NCI-H2227 (cell line): ENCODE results near the gene NADSYN1.

ENCODE experiments used
- DNase-seq: peaks from one replicate; lab custom pipeline; 2025; ENCODE audit not compliant: unreplicated experiment; lab: John Stamatoyannopoulos, UW

The NADSYN1 gene

DNA sequence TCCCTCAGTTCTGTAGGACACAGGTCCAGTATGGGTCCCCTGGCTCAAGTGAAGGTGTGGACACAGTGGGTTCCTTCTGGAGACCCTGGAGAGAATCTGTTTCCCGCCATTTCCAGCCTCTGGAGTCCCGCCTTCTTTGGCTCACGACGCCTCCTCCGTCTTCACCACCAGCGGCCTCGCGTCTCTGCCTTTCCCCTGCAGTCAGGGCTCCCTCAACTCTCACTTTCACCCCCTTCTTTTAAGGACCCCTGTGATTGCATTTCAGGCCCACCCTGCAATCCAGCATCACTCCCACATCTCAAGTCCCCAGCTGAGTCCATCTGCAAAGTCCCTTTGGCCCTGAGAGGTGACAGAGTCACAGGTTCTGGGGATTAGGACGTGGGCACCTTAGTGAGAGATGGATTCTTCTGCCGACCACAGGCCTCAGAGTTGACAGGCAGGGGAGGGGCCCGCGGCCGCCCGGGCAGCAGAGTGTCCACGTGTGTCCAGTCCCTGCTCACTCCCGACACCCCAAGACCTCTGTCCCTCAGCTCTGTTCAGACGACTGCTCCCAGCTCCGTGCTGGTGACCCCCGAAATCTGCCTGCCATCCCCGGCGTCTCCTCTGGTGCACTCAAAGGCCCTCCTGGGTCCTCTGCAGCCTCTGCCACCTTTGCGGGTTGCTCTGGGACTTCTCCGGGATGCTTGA lies 37.2 kb downstream of the NADSYN1 start:
- no peak for DNase-seq

DNA sequence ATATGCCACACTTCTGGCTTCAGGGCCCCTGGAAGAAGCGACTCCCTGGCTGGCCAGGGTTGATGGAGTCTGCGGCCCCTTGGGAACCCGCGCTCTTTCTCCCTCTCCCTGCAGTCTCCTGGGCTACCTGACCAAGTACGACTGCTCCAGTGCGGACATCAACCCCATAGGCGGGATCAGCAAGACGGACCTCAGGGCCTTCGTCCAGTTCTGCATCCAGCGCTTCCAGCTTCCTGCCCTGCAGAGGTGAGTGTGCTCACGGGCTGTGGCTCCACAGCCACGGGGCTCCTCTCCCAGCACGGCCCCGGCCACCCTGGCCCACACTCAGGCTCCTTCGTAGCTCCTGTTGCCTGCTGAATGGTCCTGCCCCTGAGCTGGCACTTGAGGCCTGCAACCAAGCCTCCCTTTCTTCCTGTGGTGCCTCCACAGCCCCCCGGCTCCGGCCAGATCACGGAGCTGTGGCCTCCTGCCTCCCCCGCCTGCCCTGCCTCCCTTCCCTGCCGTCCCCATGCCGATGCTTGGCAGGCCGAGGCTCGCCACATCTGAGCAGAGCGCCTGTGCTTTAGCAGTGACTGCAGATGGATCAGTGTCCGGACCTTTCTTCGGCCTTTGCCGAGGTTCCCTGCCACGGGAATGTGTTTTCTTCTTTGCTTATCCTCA lies 37.9 kb downstream of the NADSYN1 start:
- DNase-seq = no peak

DNA sequence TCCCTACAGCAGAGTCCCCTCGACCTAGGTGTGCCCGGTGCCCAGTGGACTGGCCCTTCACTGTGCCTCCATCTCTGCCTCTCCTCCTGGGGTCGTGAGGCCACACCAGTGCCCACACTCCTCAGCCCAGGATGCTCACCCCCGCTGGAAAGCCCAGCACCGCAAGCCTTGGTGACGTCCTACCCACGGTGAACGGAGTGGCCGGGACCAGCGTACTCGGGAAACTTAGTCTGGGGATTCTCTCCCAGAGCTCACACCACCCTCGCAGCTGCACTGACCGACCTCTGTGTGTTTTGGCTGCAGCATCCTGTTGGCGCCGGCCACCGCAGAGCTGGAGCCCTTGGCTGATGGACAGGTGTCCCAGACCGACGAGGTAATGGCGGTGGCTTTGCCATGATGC lies 38.5 kb downstream of the NADSYN1 start:
- no peak for DNase-seq

DNA sequence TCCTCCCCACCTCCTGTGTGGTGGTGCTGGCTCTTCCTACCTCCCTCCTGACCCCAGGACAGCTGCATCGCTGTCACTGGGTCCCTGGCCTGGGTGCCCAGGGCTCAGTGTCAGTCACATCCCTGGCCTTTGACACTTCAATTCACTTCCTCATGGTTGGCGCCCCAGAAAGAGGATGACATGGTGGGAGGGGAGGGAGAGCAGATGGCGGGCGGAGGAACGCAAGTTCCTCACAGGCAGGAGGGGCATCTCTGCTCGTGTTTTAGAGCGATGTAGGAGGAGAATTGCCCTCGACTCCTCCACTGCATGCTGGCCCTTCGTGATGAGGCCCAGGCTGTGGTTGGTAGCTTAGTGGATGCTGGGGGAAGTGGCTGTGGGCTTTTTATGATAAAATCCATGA lies 38.9 kb downstream of the NADSYN1 start:
- DNase-seq = no peak

DNA sequence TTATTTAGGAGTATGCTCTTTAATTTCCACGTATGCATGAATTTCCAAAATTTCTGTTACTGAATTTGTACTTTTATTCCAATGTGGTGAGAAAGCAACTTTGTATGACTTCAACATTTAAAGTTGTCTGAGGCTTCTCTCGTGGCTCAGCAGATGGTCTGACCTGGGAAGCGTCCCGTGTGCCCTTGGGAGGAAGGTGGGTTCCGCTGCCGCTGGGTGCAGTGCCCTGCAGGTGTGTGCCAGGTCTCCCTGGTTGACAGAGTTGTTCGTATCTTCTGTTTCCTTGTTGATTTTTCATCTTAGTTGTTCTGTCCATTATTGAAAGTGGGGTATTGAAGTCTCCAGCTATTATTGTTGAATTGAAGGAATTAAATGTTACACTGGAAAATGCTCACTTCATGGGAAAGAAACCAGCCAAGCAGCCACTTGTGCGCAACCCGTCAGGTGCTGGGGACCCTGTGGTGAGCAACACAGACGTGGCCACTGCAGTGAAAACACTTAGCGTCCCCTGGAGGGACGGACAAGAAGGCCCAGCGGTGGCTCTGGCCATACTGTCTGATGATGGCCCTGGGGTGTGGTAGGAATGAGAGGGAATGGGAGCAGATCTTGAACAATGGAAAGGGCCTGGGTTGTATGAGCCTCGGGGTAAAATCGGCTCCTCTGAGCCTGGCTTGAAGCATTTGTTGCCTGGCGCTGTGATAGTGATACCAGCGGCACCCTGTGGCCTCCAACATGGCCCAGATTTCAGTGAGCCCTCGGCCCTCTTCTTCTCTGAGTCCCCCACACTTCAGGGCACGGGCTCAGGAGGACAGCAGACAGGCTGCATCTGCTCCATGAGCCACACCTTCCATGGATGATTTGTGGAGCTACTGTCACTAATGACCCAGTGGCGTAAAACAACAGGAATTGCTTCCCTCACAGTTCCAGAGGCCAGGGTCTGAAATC lies 42.6 kb downstream of the NADSYN1 start:
- DNase-seq = no peak

DNA sequence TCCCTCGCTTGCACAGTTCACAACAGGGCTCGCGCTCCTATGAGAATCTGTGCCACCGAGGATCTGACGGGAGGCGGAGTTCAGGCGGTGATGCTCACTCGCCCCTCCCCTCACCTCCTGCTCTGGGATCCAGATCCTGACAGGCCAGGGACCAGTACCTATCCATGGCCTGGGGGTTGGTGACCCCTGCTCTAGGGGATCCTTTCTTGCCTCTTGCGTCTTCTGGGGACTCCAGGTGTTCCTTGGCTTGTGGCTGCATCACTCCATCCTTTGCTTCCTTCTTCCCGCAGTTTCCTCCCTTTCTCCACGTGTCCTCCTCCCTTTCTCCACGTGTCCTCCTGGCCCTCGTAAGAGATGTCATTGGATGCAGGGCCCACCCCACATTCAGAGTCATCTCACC lies 43.4 kb downstream of the NADSYN1 start:
- no peak for DNase-seq

DNA sequence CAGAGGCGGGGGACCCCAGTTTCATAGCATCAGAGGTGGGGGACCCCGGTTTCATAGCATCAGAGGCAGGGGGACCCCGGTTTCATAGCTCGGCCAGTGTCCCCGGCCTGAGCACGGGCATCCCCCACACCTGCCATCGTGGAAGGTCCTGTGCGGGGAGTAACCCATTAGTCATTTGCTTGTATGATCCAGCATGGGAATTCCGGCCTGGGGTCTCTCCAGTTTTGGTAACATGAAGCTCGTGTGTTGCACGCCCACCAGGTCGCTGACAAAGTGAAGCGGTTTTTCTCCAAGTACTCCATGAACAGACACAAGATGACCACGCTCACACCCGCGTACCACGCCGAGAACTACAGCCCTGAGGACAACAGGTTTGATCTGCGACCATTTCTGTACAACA lies 45.1 kb downstream of the NADSYN1 start:
- no peak for DNase-seq

DNA sequence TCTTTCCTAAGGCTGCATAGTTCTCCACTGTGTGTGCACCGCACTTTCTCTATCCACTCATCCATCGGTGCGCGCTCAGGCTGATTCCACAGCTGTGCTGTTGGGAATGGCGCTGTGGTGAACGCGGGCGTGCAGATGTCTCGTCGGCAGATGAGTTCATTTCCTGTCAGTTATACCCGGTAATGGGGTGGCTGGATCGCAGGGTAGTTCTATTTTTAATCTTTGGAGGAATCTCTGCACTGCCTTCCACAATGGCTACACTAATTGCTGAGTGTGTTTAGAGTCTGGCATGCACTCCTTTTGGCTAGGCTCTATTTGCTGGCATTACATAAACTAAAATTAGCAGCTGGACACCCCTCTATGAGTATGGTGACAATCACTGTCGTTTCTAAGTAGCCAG lies 46.1 kb downstream of the NADSYN1 start:
- no peak for DNase-seq

DNA sequence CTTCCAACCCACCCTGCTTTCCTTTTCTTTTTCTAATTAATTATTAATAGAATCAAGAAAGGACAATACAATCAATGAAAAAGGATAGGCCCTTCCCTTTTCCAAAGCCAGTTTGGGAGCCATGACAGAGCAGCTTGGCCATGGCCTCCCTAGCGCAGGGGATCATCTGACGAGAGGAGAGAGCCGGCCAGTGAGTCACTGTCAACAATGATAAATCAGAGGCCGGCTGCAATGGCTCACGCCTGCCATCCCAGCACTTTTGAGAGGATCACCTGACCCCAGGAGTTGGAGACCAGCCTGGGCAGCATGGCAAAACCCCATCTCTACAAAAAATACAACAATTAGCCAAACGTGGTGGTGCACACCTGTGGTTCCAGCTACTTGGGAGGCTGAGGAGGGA lies 46.5 kb downstream of the NADSYN1 start:
- no peak for DNase-seq

DNA sequence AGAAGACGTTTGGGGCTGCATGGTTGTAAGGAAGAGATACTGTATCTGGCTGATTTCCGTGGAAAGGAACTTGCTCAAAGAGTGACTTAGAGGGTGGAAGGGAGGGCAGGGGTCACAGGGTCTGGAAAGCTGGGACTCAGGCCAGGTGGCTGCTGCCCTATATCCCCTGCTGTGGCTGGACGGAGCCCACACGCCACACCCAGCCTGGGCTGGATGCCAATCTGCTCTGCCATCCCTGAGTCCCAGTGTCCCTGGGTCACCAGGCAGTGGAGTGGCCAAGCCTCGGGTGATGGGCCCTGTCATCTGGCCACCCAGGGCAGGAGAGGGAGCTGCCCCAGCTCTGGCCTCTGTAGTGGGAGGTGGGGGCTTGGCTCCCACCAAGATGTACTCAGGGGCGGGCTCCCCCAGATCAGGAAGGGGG lies 47.6 kb downstream of the NADSYN1 start:
- DNase-seq = no peak

DNA sequence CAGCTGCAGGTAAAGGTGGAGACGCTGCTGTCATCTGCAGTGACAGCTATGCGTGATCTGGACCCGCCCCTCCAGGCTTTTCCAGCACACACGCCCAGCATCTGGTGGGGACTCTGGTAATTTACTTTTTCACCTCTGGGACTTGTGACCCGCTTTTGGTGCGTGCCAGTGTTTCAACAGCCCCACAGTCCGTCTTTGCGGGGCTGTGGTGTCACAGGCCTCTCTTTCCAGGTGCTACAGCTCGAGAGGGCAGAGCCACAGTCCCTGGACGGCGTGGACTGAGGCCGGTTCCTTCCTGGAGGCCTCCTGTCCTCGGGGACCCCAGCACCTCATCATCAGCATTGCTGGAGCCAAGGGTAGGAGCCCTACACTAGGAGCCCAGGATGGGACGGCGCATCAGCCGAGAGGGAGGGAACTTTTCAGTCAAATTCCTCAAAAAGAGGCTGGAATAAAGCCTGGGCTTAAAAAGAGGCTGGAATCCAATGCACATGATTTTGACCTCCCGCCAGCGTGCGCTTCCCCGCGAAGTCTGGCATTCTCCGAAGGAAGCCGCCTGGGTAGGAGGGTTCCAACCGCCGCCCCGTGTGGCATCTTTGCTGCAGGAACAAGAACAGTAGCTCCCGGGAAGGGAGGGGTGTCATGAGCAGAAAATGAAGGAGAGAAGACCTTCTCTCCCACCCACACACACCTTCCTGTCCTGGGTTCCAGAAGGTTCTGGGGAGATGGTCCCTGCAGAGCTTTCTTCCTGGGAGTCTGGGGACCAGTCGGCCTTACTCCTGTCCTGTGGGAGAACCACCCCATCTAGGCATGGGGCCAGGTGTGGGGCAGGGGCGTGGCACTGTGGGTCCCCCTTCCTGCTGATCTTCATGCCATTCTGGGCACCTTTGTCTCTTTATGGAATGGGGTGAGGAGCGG lies 48.3 kb downstream of the NADSYN1 start:
- DNase-seq = no peak

DNA sequence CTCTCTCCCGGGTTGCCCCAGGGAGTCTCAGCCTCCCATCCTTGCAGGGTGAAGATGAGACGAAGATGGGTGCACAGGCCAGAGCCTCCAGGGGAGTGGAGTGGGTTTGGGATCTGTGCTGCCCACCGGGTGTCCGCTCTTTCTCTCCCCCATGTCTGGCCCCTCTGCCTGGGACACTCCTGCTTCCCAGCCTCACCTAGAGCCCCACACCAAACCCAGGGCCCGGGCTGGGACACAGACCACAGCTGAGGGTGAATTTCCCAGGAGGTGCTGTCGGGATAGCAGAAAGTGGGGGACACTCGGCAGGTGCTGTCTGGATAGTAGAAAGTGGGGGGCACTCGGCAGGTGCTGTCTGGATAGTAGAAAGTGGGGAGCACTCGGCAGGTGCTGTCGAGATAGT lies 49.0 kb downstream of the NADSYN1 start:
- DNase-seq = no peak

DNA sequence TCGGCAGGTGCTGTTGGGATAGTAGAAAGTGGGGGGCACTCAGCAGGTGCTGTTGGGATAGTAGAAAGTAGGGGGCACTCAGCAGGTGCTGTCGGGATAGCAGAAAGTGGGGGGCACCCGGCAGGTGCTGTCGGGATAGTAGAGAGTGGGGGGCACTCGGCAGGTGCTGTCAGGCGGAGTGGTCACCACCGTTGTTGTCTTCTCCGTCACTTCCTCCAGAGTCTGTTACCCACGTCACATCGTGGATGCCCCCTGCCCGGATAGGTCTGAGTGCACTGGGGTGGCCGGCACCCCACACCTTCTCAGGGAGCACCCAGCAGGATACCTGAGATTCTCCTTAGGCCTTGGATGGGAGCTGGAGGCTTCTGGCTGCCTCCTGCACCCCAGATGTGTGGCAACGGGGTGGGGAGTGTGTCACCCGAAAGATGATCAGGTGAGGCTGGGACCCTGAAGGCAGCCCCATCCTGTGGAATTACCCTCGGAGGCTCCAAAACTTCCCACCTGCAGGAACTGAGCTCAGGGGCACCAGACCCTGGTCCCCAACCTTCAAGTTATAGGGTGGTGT lies 50.0 kb downstream of the NADSYN1 start:
- no peak for DNase-seq

DNA sequence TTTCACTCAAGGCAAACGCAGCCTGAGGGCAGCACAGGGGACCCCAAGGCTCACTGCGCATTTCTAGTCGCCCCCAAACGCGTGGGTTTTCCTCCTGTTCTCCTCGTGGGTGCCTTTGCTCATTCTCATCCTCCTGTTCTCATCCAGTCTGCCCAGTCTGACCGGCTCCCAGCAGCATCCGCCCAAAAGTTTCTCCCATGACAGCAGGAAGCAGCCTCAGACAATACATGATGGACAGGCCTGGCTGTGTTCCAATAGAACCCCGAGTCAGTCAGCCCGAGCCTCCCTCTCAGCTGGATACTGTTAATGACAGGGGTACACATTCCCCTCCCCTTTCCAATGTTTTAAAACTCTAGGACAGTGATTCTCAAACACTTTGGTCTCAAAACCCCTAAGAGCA lies 51.5 kb downstream of the NADSYN1 start:
- DNase-seq = peak; percentile 5

DNA sequence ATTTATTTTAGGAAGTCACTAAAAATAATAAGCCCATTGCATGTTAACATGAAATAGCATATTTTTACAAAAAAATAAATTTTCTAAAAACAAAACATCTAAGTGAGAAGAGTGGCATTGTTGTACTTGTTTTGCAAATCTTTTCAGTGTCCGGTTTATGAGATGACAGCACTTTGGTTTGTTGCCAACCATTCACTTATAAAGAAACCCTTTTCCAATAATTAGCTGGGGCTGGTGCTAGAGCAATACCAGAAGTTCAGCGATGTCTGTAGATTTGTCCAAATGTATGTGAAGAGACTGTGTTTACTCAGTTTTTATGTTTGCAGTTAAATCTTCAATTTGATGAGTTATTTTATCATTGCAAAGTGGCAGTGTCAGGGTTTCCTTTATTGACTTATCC lies 52.0 kb downstream of the NADSYN1 start:
- no peak for DNase-seq

DNA sequence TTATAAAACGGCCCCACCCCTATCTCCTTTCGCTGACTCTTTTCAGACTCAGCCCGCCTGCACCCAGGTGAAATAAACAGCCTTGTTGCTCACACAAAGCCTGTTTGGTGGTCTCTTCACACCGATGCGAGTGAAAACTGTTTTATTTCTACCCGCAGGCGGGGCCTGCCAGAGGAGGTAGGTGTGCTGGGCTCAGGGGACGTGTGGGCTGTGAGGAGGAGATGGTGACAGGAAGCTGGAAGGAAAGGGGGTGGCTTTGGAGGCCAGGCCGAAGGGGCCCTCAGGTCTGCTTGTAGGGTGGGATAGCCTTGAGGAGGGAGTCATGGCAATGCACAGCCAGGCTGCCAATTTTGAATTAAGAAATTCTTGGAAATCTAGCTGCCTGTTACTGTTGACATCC lies 52.8 kb downstream of the NADSYN1 start:
- DNase-seq = no peak

DNA sequence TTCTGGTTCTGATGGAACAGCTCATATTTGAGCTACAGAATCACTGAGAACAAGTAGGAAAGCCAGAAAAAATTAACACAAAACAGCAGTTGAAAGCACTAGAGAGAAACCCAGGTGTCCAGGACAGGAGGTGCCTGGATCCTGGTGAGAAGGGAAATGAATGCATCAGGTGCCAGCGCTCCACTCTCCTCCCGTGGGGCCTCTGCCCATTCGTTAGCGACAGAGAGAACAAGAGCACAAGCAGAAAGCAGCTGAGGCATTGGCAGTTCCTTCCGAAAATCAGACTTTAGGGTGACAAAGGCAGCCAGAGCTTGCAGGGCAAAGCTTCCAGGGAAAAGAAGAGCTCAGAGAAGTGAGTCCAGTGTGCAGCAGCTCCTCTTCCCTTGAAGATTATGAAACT lies 54.1 kb downstream of the NADSYN1 start:
- no peak for DNase-seq

DNA sequence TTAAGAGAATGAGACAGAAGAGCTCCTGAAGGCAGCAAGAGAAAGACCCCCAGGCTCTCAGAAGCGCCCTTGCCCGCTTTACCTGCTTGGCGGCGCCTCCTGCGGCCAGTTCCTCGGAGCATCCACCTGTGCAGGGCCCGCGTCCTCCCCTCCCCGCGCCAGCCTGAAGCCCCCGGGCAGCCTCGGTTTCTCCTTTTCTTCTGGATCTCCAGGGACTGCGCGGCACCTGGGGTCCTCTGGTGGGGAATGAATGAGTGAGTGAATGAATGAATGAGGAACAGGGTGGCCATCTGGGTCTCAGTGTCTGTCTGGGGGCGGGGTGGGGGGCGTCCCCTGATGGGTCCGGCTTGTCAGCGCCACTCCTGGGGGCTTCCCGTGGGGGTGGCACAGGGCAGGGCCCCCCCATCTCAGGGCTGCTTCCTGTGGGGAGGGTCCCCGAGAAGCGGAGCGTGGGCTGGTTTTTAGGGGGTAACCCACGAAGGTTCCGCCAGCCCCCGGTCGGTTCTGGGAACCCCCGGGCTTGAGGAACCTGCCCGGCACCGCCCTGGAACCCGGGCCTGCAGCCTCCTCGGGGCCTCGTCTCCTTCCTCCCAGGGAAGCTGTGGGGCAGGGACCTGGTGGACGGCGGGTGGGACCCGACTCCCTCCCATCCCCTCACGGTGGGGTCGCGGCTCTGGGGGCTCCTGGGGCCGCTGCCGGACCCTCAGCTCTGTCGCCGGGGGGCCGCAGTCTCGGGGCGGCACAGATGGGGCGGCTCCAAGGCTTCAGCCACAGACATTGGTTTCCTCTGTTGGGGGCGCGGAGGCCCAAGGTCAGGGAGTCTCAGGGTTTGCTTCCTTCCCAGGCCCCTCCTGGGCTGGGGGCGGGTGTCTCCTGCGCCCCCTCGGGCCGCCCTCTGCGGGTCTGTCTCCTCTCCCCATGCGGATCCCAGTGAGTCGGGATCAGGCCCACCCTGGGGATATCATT lies 65.8 kb downstream of the NADSYN1 start:
- DNase-seq = no peak

DNA sequence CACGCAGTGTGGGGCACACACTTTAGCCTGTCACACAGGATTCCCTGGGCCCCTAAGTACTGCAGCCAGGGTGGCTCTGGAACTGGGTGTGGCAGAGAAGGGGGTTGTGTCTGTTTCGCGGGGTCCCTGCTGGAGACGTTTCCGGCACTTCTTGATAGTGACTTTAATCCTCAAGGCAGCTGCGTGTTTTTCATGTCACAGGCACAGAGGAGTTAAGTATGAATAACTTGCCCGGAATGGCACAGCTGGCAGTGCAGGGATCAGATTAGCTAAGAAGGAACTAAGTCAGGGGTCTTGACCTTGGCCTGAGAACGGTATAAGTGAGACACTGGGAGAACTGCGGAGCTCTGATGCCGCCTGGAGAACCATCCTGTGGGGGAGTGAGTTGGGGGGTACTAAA lies 66.5 kb downstream of the NADSYN1 start:
- DNase-seq = no peak
